ENCODE results near the gene DDX54. TPM values are rescaled to one million over a fixed set of nuclear protein-coding genes. Genes with fewer than 3 reads are reported as not detected.

The DDX54 gene
- total and polyA plus RNA-seq, 4 donors, result 17.9 to 75.3 (median 51.9) TPM

- no peak for DNase-seq
- no peak overlapping the region for H3K27ac ChIP-seq (ENCODE audit: low read depth in 1 of 2, low read length in 1 of 2)
- no peaks in the 10 kb centered on the region for H3K4me1 ChIP-seq (ENCODE audit: control insufficient read depth in 5 of 5, insufficient read depth in 5 of 5, low read length in 5 of 5)
- ATAC-seq (ENCODE audit: insufficient read depth, low FRiP score), result no peak
- no peak for TF ChIP-seq CTCF (IDR thresholded peaks at IDR 0.05; ENCODE audit: control extremely low read depth, extremely low read depth)
- peaks cover 0 to 4% (median 2%) of the 10 kb centered on the region in 3 donors for H3K27me3 ChIP-seq (ENCODE audit: control insufficient read depth in 3 of 3, insufficient read depth in 3 of 3, low read length in 2 of 3)
- H3K9ac ChIP-seq (ENCODE audit: insufficient read depth in 1 of 2, low read length in 2 of 2), result no peak overlapping the region
- no peaks in the 10 kb centered on the region for H3K9me3 ChIP-seq (ENCODE audit: control insufficient read depth in 4 of 4, insufficient read depth in 3 of 4, low read length in 3 of 4)
- H3K4me3 ChIP-seq, result no peak overlapping the region
- H3K36me3 ChIP-seq (ENCODE audit: control insufficient read depth in 4 of 4, insufficient read depth in 4 of 4, low read length in 4 of 4), result no peaks in the 10 kb centered on the region
- WGBS, 2 donors, result 69 to 77% methylated on average over 37 to 39 of the region's 39 CpGs
Measured at GRCh38 chr12:113112043-113112899, 73.0 kb downstream of the DDX54 start.

- H3K36me3 ChIP-seq (ENCODE audit: control insufficient read depth in 4 of 4, insufficient read depth in 4 of 4, low read length in 4 of 4), result no peaks in the 10 kb centered on the region
- H3K9ac ChIP-seq (ENCODE audit: insufficient read depth in 1 of 2, low read length in 2 of 2), result no peak overlapping the region
- H3K4me1 ChIP-seq (ENCODE audit: control insufficient read depth in 5 of 5, insufficient read depth in 5 of 5, low read length in 5 of 5), result no peaks in the 10 kb centered on the region
- ATAC-seq (ENCODE audit: insufficient read depth, low FRiP score) (no peak), DNase-seq (no peak)
- WGBS, 2 donors, result 78 to 90% methylated on average over 3 of the region's 3 CpGs
- no peaks in the 10 kb centered on the region for H3K9me3 ChIP-seq (ENCODE audit: control insufficient read depth in 4 of 4, insufficient read depth in 3 of 4, low read length in 3 of 4)
- H3K27me3 ChIP-seq (ENCODE audit: control insufficient read depth in 3 of 3, insufficient read depth in 3 of 3, low read length in 2 of 3), result peaks cover 0 to 4% (median 2%) of the 10 kb centered on the region in 3 donors
- H3K4me3 ChIP-seq, result no peak overlapping the region
- TF ChIP-seq CTCF (IDR thresholded peaks at IDR 0.05; ENCODE audit: control extremely low read depth, extremely low read depth), result no peak
- no peak overlapping the region for H3K27ac ChIP-seq (ENCODE audit: low read depth in 1 of 2, low read length in 1 of 2)
Measured at GRCh38 chr12:113111247-113111646, 74.0 kb downstream of the DDX54 start.

DNA sequence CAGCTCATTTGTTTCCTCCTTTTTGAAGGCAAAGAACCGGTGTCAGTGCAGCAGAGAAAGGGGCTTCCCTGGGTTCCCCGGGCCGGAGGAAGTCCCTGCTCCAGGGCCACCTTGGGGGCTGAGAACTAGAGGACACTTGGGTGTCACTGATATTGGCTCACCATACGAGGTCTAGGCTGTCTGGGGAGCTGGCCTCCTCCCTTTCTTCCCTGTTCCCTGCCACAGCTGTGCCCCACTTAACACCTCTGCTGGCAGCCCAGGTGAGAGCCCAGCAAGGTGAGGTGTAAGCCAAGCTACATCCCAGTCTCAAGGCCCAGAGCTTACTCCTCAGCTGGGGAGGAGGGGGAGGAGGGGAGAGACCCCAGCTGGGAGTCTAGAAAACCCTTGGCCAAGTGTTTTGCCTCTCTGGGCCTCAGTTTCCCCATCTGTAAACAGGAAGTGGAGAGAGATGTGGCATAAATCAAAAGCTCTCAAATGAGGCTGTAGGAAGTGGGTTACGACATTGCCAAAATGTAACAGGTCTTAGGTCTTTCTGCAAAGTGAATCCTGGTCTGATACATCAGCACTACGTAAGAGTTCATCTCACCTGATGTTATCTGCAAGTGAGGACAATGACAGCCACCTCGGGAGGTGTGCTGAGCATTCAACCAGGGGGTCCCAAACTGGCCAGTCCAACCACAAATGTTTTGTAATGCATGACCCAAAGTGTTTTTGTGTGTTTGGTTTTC, 75.2 kb downstream of the DDX54 start:
- DNase-seq (no peak), ATAC-seq (ENCODE audit: insufficient read depth, low FRiP score) (no peak)
- WGBS, 2 donors, result 48 to 49% methylated on average over 7 of the region's 7 CpGs
- no peak overlapping the region for H3K9ac ChIP-seq (ENCODE audit: insufficient read depth in 1 of 2, low read length in 2 of 2)
- H3K27ac ChIP-seq (ENCODE audit: low read depth in 1 of 2, low read length in 1 of 2), result no peak overlapping the region
- no peaks in the 10 kb centered on the region for H3K4me1 ChIP-seq (ENCODE audit: control insufficient read depth in 5 of 5, insufficient read depth in 5 of 5, low read length in 5 of 5)
- no peak for TF ChIP-seq CTCF (IDR thresholded peaks at IDR 0.05; ENCODE audit: control extremely low read depth, extremely low read depth)
- no peak overlapping the region for H3K4me3 ChIP-seq
- no peaks in the 10 kb centered on the region for H3K9me3 ChIP-seq (ENCODE audit: control insufficient read depth in 4 of 4, insufficient read depth in 3 of 4, low read length in 3 of 4)
- H3K27me3 ChIP-seq (ENCODE audit: control insufficient read depth in 3 of 3, insufficient read depth in 3 of 3, low read length in 2 of 3), result peaks cover 0 to 4% (median 2%) of the 10 kb centered on the region in 3 donors
- no peaks in the 10 kb centered on the region for H3K36me3 ChIP-seq (ENCODE audit: control insufficient read depth in 4 of 4, insufficient read depth in 4 of 4, low read length in 4 of 4)

All from lung (tissue), 12 donors.